K562 (cell line): ENCODE data around the gene SP100. TPM values are rescaled to one million over a fixed set of nuclear protein-coding genes. Genes with fewer than 3 reads are reported as not detected.

ENCODE experiments used
- ATAC-seq: fragments of 200-7000 bp; cut with Tn5 transposase; 3 replicates; pipeline ENCODE4 v1.9.1; 2020; ENCODE audit warnings: moderate library complexity
- BruUV-seq: library from RNA; stranded (reverse); fragments of 400-500 nt; replicated peaks from 2 replicates; lab custom pipeline; 2021; lab: Mats Ljungman, UMichigan
- CTCF ChIA-PET: fragments of 300-600 bp; formaldehyde crosslinking; extraction: SDS; loops from one replicate; lab custom pipeline; 2021; ENCODE audit warnings: low intra/inter-chr PET ratio; lab: Yijun Ruan, JAX
- POLR2A ChIA-PET: fragments of 300-600, 350-650 bp; sonication (Branson Sonifier 250); formaldehyde crosslinking; extraction: SDS; loops from one replicate; lab custom pipeline; 2021; ENCODE audit warnings: antibody characterized with exemption, inconsistent platforms; lab: Yijun Ruan, JAX
- DNase-seq, 4 experiments: peaks; one replicate each; pipeline versions ENCODE4 v3.0.0 to v3.0.0-alpha.2; 2011 to 2018; ENCODE audit warnings: low spot score in 3 of 4, mixed read lengths in 3 of 4; ENCODE audit errors: extremely low read depth in 1 of 4
- FAIRE-seq: peaks from 2 replicates; lab custom pipeline; 2011; peaks lifted over from hg19 to GRCh38; lab: Jason Lieb, UNC
- H2AFZ ChIP-seq: 2 replicates; pipeline ENCODE4 v1.6.0; 2011; ENCODE audit warnings: low read depth, low read length, control low read depth, inconsistent platforms
- H3K27ac ChIP-seq: fragments of 200-600 bp; 3 replicates; pipeline ENCODE4 v1.8.0; 2011; ENCODE audit warnings: low read depth, mild to moderate bottlenecking, control low read depth, inconsistent platforms, low read length, moderate library complexity, mixed read lengths; ENCODE audit errors: extremely low read depth
- H3K27me3 ChIP-seq, 2 experiments: fragments of 300-600 bp in 1 of 2; 2 replicates in 1 of 2; 3 replicates in 1 of 2; pipeline versions ENCODE4 v1.6.0 to v1.8.0; 2011; ENCODE audit warnings: inconsistent platforms in 2 of 2, low read length in 2 of 2, mild to moderate bottlenecking in 1 of 2, mixed read lengths in 1 of 2, moderate library complexity in 1 of 2; ENCODE audit not compliant: control insufficient read depth in 2 of 2, insufficient read depth in 2 of 2
- H3K36me3 ChIP-seq: fragments of 300-600 bp; 3 replicates; pipeline ENCODE4 v1.8.0; 2011; ENCODE audit warnings: mild to moderate bottlenecking, low read length, inconsistent platforms; ENCODE audit not compliant: control insufficient read depth, insufficient read depth
- H3K4me1 ChIP-seq, 2 experiments: fragments of 200-600 bp in 1 of 2; replicated peaks in 1 of 2; 2 replicates in 1 of 2; 3 replicates in 1 of 2; pipeline versions ENCODE4 v1.5.1 to v1.8.0; 2011; ENCODE audit warnings: inconsistent platforms in 2 of 2, low read length in 2 of 2, mild to moderate bottlenecking in 1 of 2, mixed read lengths in 1 of 2, moderate library complexity in 1 of 2; ENCODE audit not compliant: control insufficient read depth in 2 of 2, insufficient read depth in 2 of 2
- H3K4me2 ChIP-seq: 2 replicates; pipeline ENCODE4 v1.6.1; 2011; ENCODE audit warnings: low read length, control low read depth, inconsistent platforms, mixed read lengths; ENCODE audit not compliant: insufficient read depth
- H3K4me3 ChIP-seq: fragments of 200-600 bp; sonication (generic), shearing (Covaris generic); 2 replicates; pipeline ENCODE4 v1.5.1; 2016; ENCODE audit warnings: control low read depth, inconsistent platforms
- H3K79me2 ChIP-seq: fragments of 200-600 bp; 3 replicates; pipeline ENCODE4 v1.8.0; 2011; ENCODE audit warnings: low read length, inconsistent platforms; ENCODE audit not compliant: control insufficient read depth, insufficient read depth
- H3K9ac ChIP-seq, 2 experiments: 2 replicates each; pipeline versions ENCODE4 v1.6.0 to v1.6.1; 2011; ENCODE audit warnings: low read depth in 2 of 2, low read length in 2 of 2, control low read depth in 1 of 2, inconsistent platforms in 1 of 2, mild to moderate bottlenecking in 1 of 2, mixed read lengths in 1 of 2; ENCODE audit not compliant: insufficient read depth in 1 of 2
- H3K9me1 ChIP-seq: one replicate; pipeline ENCODE4 v1.6.0; 2011; ENCODE audit warnings: inconsistent platforms, mild to moderate bottlenecking, low read length, moderate library complexity; ENCODE audit not compliant: control insufficient read depth, insufficient read depth
- H3K9me3 ChIP-seq: replicated peaks from 2 replicates; pipeline ENCODE4 v1.5.1; 2011; ENCODE audit warnings: low read depth, low read length, inconsistent platforms; ENCODE audit not compliant: control insufficient read depth, insufficient read depth
- H4K20me1 ChIP-seq: replicated peaks from 2 replicates; pipeline ENCODE4 v1.6.1; 2011; ENCODE audit warnings: low read length, inconsistent platforms, mixed read lengths; ENCODE audit not compliant: control insufficient read depth, insufficient read depth
- BMI1 ChIP-seq: fragments of 150-350 bp; IDR thresholded peaks from 2 replicates; pipeline ENCODE4 v1.6.1; 2014; ENCODE audit warnings: low read length
- CBX5 ChIP-seq: IDR thresholded peaks from 2 replicates; pipeline ENCODE4 v1.6.1; 2014; ENCODE audit warnings: low read depth, borderline replicate concordance
- ETS2 ChIP-seq: IDR thresholded peaks from 2 replicates; pipeline ENCODE4 v1.6.1; 2016; ENCODE audit warnings: borderline replicate concordance, missing genetic modification characterization, mild to moderate bottlenecking, moderate library complexity, missing compliant biosample characterization; ENCODE audit not compliant: poor library complexity, severe bottlenecking
- KDM1A ChIP-seq, 2 experiments: fragments of 450-650 bp; IDR thresholded peaks; 2 replicates each; pipeline ENCODE4 v1.6.1; 2016; ENCODE audit warnings: mild to moderate bottlenecking in 2 of 2
- MYNN ChIP-seq, 2 experiments: sonication (generic); formaldehyde crosslinking in 1 of 2; IDR thresholded peaks; 2 replicates each; pipeline versions ENCODE4 v1.5.0 to v1.6.1; 2016 to 2020; ENCODE audit warnings: antibody characterized with exemption in 1 of 2, missing genetic modification reagents in 1 of 2
- PRPF4 ChIP-seq: fragments of 200-400 bp; formaldehyde crosslinking; IDR thresholded peaks from one replicate; pipeline ENCODE4 v1.6.1; 2017; ENCODE audit warnings: low read length, low read depth, mild to moderate bottlenecking; ENCODE audit not compliant: insufficient read depth, poor library complexity, severe bottlenecking
- SMARCC2 ChIP-seq: fragments of 450-650 bp; IDR thresholded peaks from 2 replicates; pipeline ENCODE4 v1.6.1; 2017; ENCODE audit warnings: antibody characterized with exemption, moderate library complexity, mild to moderate bottlenecking, low read depth
- ZEB2 ChIP-seq: fragments of 450-650 bp; IDR thresholded peaks from 2 replicates; pipeline ENCODE4 v1.6.1; 2016
- ZNF212 ChIP-seq: fragments of 450-650 bp; formaldehyde crosslinking; IDR thresholded peaks from 2 replicates; pipeline ENCODE4 v1.4.0; 2020; ENCODE audit warnings: mild to moderate bottlenecking
- ZNF778 ChIP-seq: fragments of 450-650 bp; formaldehyde crosslinking; IDR thresholded peaks from 2 replicates; pipeline ENCODE4 v1.4.0; 2020; ENCODE audit warnings: mild to moderate bottlenecking, moderate library complexity
- WGBS: fragments of 100-300 bp; shearing (Covaris generic); methylation state at CpG from one replicate; pipeline ENCODE4 v1.1.6; 2016; ENCODE audit warnings: low coverage, mixed read lengths; ENCODE audit not compliant: insufficient coverage; ENCODE audit errors: missing lambda C conversion rate; 5-methylcytosine and 5-hydroxymethylcytosine counted together
- in situ Hi-C: fragments of 300-500 bp; cut with MboI; formaldehyde crosslinking; loops from 4 replicates; pipeline ENCODE4 v1.15.0; 2018; ENCODE audit warnings: inconsistent platforms, mixed read lengths
- intact Hi-C: fragments of 100-400 bp; cut with micrococcal nuclease; formaldehyde crosslinking; loops from 2 replicates; pipeline ENCODE4 v1.14.2; 2022
- polyA plus RNA-seq, 8 experiments: library from polyadenylated mRNA; depleted of rRNA in 4 of 8; stranded (reverse) in 5 of 8; unstranded in 3 of 8; fragments of >200 nt; fragmentation: Nextera tagmentation in 2 of 8; fragmentation: Illumina TruSeq in 1 of 8; extraction: Ambion mirVana in 2 of 8; extraction: Trizol in 1 of 8; gene quantifications; 2 replicates each; pipeline versions ENCODE4 v1.2.1 to v1.2.3, GENCODE V29; 2011 to 2014; ENCODE audit warnings: inconsistent platforms in 1 of 8, missing spikeins in 1 of 8
- total RNA-seq, 7 experiments: library from RNA; depleted of rRNA in 6 of 7; stranded (reverse); fragments of >200 nt in 6 of 7; fragmentation: Illumina TruSeq in 2 of 7; extraction: Trizol in 2 of 7; gene quantifications; 2 replicates each; pipeline versions ENCODE4 v1.2.1 to v1.2.3, GENCODE V29; 2011 to 2021; ENCODE audit warnings: low replicate concordance in 1 of 7
- TF ChIP-seq, protein P1 (sequence below): fragments of 250-450 bp; sonication (Bioruptor Pico); IDR thresholded peaks from 2 replicates; pipeline ENCODE4 v1.9.0; 2021; ENCODE audit warnings: mild to moderate bottlenecking

The SP100 gene
- total and polyA plus RNA-seq, 9 of the 15 experiments (the other 6 are each of a cell fraction or from before 2014, with no cell fraction given), result 19.2 to 39.2 (median 34.6) TPM

- TF ChIP-seq ZNF778 (CRISPR knock-in tag) (no peak), CBX5 (peak; percentile 63; the same call in 1 of the 2 replicates)
- TF ChIP-seq, all 486 proteins: peak for 1
- POLR2A ChIA-PET, result no interaction called here
- Histone ChIP-seq H3K4me3 (no peak overlapping the region), H3K79me2 (no peaks in the 10 kb centered on the region), H3K4me1 (no peaks in the 10 kb centered on the region), H4K20me1 (no peaks in the 10 kb centered on the region), H3K9ac (no peak overlapping the region), H3K36me3 (no peaks in the 10 kb centered on the region), H2AFZ (no peak overlapping the region), H3K4me2 (no peak overlapping the region), H3K27ac (no peak overlapping the region), H3K9me3 (no peaks in the 10 kb centered on the region), H3K27me3 (no peaks in the 10 kb centered on the region), H3K9me1 (no peaks in the 10 kb centered on the region)
- BruUV-seq, result no TSS peak
- in situ Hi-C loops (no loop called here), intact Hi-C loops (no loop called here)
- 0% methylated on average over 2 of the region's 2 CpGs for WGBS
- DNase-seq (no peak), FAIRE-seq (no peak), ATAC-seq (no peak)
- CTCF ChIA-PET, result no interaction called here
Measured at GRCh38 chr2:230521386-230521785, 105.4 kb downstream of the SP100 start.

GRCh38 chr2:230525682-230526081, 109.7 kb downstream of the SP100 start:
- DNase-seq (no peak), ATAC-seq (no peak), FAIRE-seq (no peak)
- no peaks in the 10 kb centered on the region for H3K36me3 ChIP-seq
- no peaks in the 10 kb centered on the region for H3K79me2 ChIP-seq
- intact Hi-C loops, result no loop called here
- in situ Hi-C loops, result no loop called here
- no peaks in the 10 kb centered on the region for H3K9me1 ChIP-seq
- H2AFZ ChIP-seq, result no peak overlapping the region
- no peaks in the 10 kb centered on the region for H4K20me1 ChIP-seq
- no peaks in the 10 kb centered on the region for H3K27me3 ChIP-seq
- no TSS peak for BruUV-seq
- H3K4me2 ChIP-seq, result no peak overlapping the region
- ChIA-PET POLR2A (no interaction called here), CTCF (no interaction called here)
- WGBS, result 26% methylated on average over 3 of the region's 3 CpGs
- H3K9ac ChIP-seq, result no peak overlapping the region
- H3K9me3 ChIP-seq, result no peaks in the 10 kb centered on the region
- no peak overlapping the region for H3K27ac ChIP-seq
- no peak overlapping the region for H3K4me3 ChIP-seq
- TF ChIP-seq BMI1 (no peak), ETS2 (no peak), ZNF212 (CRISPR knock-in tag) (no peak), SMARCC2 (no peak), ZEB2 (no peak), MYNN (IDR thresholded peaks at IDR 0.05) (no peak), MYNN (CRISPR knock-in tag; IDR thresholded peaks at IDR 0.05) (no peak), PRPF4 (no peak), KDM1A (IDR thresholded peaks at IDR 0.05) (no peak)
- TF ChIP-seq, protein P1, sequence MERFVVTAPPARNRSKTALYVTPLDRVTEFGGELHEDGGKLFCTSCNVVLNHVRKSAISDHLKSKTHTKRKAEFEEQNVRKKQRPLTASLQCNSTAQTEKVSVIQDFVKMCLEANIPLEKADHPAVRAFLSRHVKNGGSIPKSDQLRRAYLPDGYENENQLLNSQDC, result no peak
- H3K4me1 ChIP-seq, result no peaks in the 10 kb centered on the region
